ENCODE measurements around the gene SHQ1.
A peak's percentile ranks its signal among the peaks of the same experiment; 100 is the strongest.
"Not testable (repeated sequence)": the region's sequence is repeated elsewhere in the genome, so short reads cannot be mapped to it uniquely, and the experiment has no call there.

Gene SHQ1

GRCh38 chr3:72760225-72760624 is 88.0 kb downstream of the SHQ1 start:
- DNase-seq (ENCODE audit: extremely low spot score, insufficient read length, low read depth) (no peak), FAIRE-seq (no peak)

- FAIRE-seq (peak; percentile 98), DNase-seq (ENCODE audit: extremely low spot score, insufficient read length, low read depth) (peak; percentile 60)
Measured at GRCh38 chr3:72756900-72757299, 91.3 kb downstream of the SHQ1 start.

GRCh38 chr3:72754582-72754981 is 93.7 kb downstream of the SHQ1 start:
- no peak for DNase-seq (ENCODE audit: extremely low spot score, insufficient read length, low read depth)
- peak; percentile 33 for FAIRE-seq

- FAIRE-seq (no peak), DNase-seq (ENCODE audit: extremely low spot score, insufficient read length, low read depth) (no peak)
Measured at GRCh38 chr3:72753495-72753894, 94.8 kb downstream of the SHQ1 start.

GRCh38 chr3:72750405-72750965 is 97.8 kb downstream of the SHQ1 start:
- FAIRE-seq (no peak), DNase-seq (ENCODE audit: extremely low spot score, insufficient read length, low read depth) (no peak)

- FAIRE-seq (no peak), DNase-seq (ENCODE audit: extremely low spot score, insufficient read length, low read depth) (no peak)
Measured at GRCh38 chr3:72748659-72749058, 99.6 kb downstream of the SHQ1 start.

GRCh38 chr3:72746430-72747411 is 101.5 kb downstream of the SHQ1 start:
- FAIRE-seq (no peak), DNase-seq (ENCODE audit: extremely low spot score, insufficient read length, low read depth) (no peak)

- DNase-seq (ENCODE audit: extremely low spot score, insufficient read length, low read depth) (no peak), FAIRE-seq (no peak)
Measured at GRCh38 chr3:72745146-72745999, 102.9 kb downstream of the SHQ1 start.

GRCh38 chr3:72744330-72744729 is 103.9 kb downstream of the SHQ1 start:
- no peak for FAIRE-seq
- DNase-seq (ENCODE audit: extremely low spot score, insufficient read length, low read depth), result no peak

- DNase-seq (ENCODE audit: extremely low spot score, insufficient read length, low read depth), result no peak
- FAIRE-seq, result no peak
Measured at GRCh38 chr3:72739531-72740466, 108.4 kb downstream of the SHQ1 start.

- FAIRE-seq (no peak), DNase-seq (ENCODE audit: extremely low spot score, insufficient read length, low read depth) (peak; percentile 78)
Measured at GRCh38 chr3:72738752-72739530, 109.3 kb downstream of the SHQ1 start.

- not testable (repeated sequence) for FAIRE-seq; DNase-seq (ENCODE audit: extremely low spot score, insufficient read length, low read depth)
Measured at GRCh38 chr3:72735072-72735471, 113.2 kb downstream of the SHQ1 start.

- FAIRE-seq, result no peak
- DNase-seq (ENCODE audit: extremely low spot score, insufficient read length, low read depth), result no peak
Measured at GRCh38 chr3:72733676-72734075, 114.6 kb downstream of the SHQ1 start.

GRCh38 chr3:72732666-72733345 is 115.4 kb downstream of the SHQ1 start:
- DNase-seq (ENCODE audit: extremely low spot score, insufficient read length, low read depth); FAIRE-seq: not testable (repeated sequence)

- FAIRE-seq, result no peak
- DNase-seq (ENCODE audit: extremely low spot score, insufficient read length, low read depth), result no peak
Measured at GRCh38 chr3:72728958-72729467, 119.2 kb downstream of the SHQ1 start.

- no peak for FAIRE-seq
- DNase-seq (ENCODE audit: extremely low spot score, insufficient read length, low read depth), result no peak
Measured at GRCh38 chr3:72728329-72728889, 119.8 kb downstream of the SHQ1 start.

- FAIRE-seq, result no peak
Measured at GRCh38 chr3:72727726-72728125, 120.5 kb downstream of the SHQ1 start.

GRCh38 chr3:72727172-72727571 is 121.1 kb downstream of the SHQ1 start:
- DNase-seq (ENCODE audit: extremely low spot score, insufficient read length, low read depth), result no peak
- no peak for FAIRE-seq

More at GRCh38 chr3:72727726-72728125, 120.5 kb downstream of the SHQ1 start:
- no peak for DNase-seq (ENCODE audit: extremely low spot score, insufficient read length, low read depth)

Data from GM18507 (cell line).